ENCODE data around the gene SKI. TPM values are rescaled to one million over a fixed set of nuclear protein-coding genes. Genes with fewer than 3 reads are reported as not detected.

The SKI gene
- polyA plus RNA-seq, 3 donors, result 0.20 to 6.6 (median 0.25) TPM

GRCh38 chr1:2339206-2340085 is 111.3 kb downstream of the SKI start:
- Histone ChIP-seq H3K27me3 (ENCODE audit: control insufficient read depth in 2 of 2, insufficient read depth in 2 of 2, low read length in 2 of 2) (no peaks in the 10 kb centered on the region), H3K4me2 (replicated peaks; ENCODE audit: extremely low read depth, low read length, poor library complexity, severe bottlenecking) (no peak overlapping the region), H2AFZ (ENCODE audit: insufficient read depth, low read depth, low read length, poor library complexity, severe bottlenecking) (no peak overlapping the region), H3K27ac (ENCODE audit: low read depth in 1 of 2, low read length in 2 of 2) (no peak overlapping the region), H4K20me1 (ENCODE audit: insufficient read depth, low read length) (no peaks in the 10 kb centered on the region), H3K9me3 (replicated peaks in 1 of 2; ENCODE audit: control insufficient read depth in 1 of 2, insufficient read depth in 1 of 2, low read length in 2 of 2) (no peaks in the 10 kb centered on the region), H3K4me3 (replicated peaks in 1 of 3; ENCODE audit: low read depth in 2 of 3, low read length in 3 of 3) (no peak overlapping the region), H3K9ac (ENCODE audit: insufficient read depth, low read length, poor library complexity, severe bottlenecking) (no peak overlapping the region), H3K4me1 (ENCODE audit: control insufficient read depth in 1 of 2, insufficient read depth in 2 of 2, low read length in 2 of 2) (no peaks in the 10 kb centered on the region), H3K79me2 (ENCODE audit: insufficient read depth, low read length) (no peaks in the 10 kb centered on the region), H3K36me3 (replicated peaks in 1 of 2; ENCODE audit: control insufficient read depth in 1 of 2, insufficient read depth in 2 of 2, low read length in 2 of 2) (no peaks in the 10 kb centered on the region)
- DNase-seq, result no peak
- Mint-ChIP-seq H3K4me1 (no peaks in the 10 kb centered on the region), H3K9me3 (peaks cover 0 to 2% (median 0%) of the 10 kb centered on the region in 7 donors), H3K36me3 (no peaks in the 10 kb centered on the region), H3K27me3 (ENCODE audit: low read depth in 3 of 3) (peaks cover 2 to 7% (median 7%) of the 10 kb centered on the region in 3 donors), H3K4me3 (no peak overlapping the region), H3K27ac (peak overlapping the region in 1 of 7 donors; percentile 80)
- no peak for TF ChIP-seq CTCF (IDR thresholded peaks at IDR 0.05)
- intact Hi-C loops (cut with micrococcal nuclease), result no loop called here
- WGBS (ENCODE audit: insufficient coverage), result 94% methylated on average over 43 of the region's 45 CpGs

- peaks cover 2 to 7% (median 6%) of the 10 kb centered on the region in 3 donors for H3K27me3 Mint-ChIP-seq (ENCODE audit: low read depth in 3 of 3)
Measured at GRCh38 chr1:2340086-2340917, 112.2 kb downstream of the SKI start.

More at GRCh38 chr1:2340086-2340917, 112.2 kb downstream of the SKI start:
- H3K4me2 ChIP-seq (replicated peaks; ENCODE audit: extremely low read depth, low read length, poor library complexity, severe bottlenecking), result no peak overlapping the region
- no peaks in the 10 kb centered on the region for H3K27me3 ChIP-seq (ENCODE audit: control insufficient read depth in 2 of 2, insufficient read depth in 2 of 2, low read length in 2 of 2)
- no peaks in the 10 kb centered on the region for H3K36me3 ChIP-seq (replicated peaks in 1 of 2; ENCODE audit: control insufficient read depth in 1 of 2, insufficient read depth in 2 of 2, low read length in 2 of 2)
- no peak overlapping the region for H3K27ac ChIP-seq (ENCODE audit: low read depth in 1 of 2, low read length in 2 of 2)
- no peak overlapping the region for H3K4me3 Mint-ChIP-seq
- DNase-seq, result no peak
- H3K9ac ChIP-seq (ENCODE audit: insufficient read depth, low read length, poor library complexity, severe bottlenecking), result no peak overlapping the region
- TF ChIP-seq CTCF (IDR thresholded peaks at IDR 0.05), result no peak
- H3K4me1 Mint-ChIP-seq, result no peaks in the 10 kb centered on the region
- no peaks in the 10 kb centered on the region for H3K9me3 ChIP-seq (replicated peaks in 1 of 2; ENCODE audit: control insufficient read depth in 1 of 2, insufficient read depth in 1 of 2, low read length in 2 of 2)
- H4K20me1 ChIP-seq (ENCODE audit: insufficient read depth, low read length), result no peaks in the 10 kb centered on the region
- no peak overlapping the region for H3K27ac Mint-ChIP-seq
- H3K4me1 ChIP-seq (ENCODE audit: control insufficient read depth in 1 of 2, insufficient read depth in 2 of 2, low read length in 2 of 2), result no peaks in the 10 kb centered on the region
- no peak overlapping the region for H2AFZ ChIP-seq (ENCODE audit: insufficient read depth, low read depth, low read length, poor library complexity, severe bottlenecking)
- intact Hi-C loops (cut with micrococcal nuclease), result no loop called here
- H3K36me3 Mint-ChIP-seq, result no peaks in the 10 kb centered on the region
- H3K9me3 Mint-ChIP-seq, result peaks cover 0 to 2% (median 0%) of the 10 kb centered on the region in 7 donors
- WGBS (ENCODE audit: insufficient coverage), result 94% methylated on average over 23 of the region's 24 CpGs
- no peaks in the 10 kb centered on the region for H3K79me2 ChIP-seq (ENCODE audit: insufficient read depth, low read length)
- H3K4me3 ChIP-seq (replicated peaks in 1 of 3; ENCODE audit: low read depth in 2 of 3, low read length in 3 of 3), result no peak overlapping the region

All from CD14-positive monocyte (primary cell).